DND-41 (cell line): ENCODE data around the gene PBX4.
"Not testable (repeated sequence)": the region's sequence is repeated elsewhere in the genome, so short reads cannot be mapped to it uniquely, and the experiment has no call there.

ENCODE experiments used
- ATAC-seq: fragments of 200-7000 bp; cut with Tn5 transposase; 3 replicates; pipeline ENCODE4 v1.9.1; 2021; ENCODE audit warnings: low read depth; ENCODE audit not compliant: insufficient read depth
- DNase-seq: peaks from one replicate; pipeline ENCODE4 v3.0.0-alpha.2; 2020
- H2AFZ ChIP-seq: 2 replicates; pipeline ENCODE4 v1.6.0; 2012; ENCODE audit warnings: low read depth, low read length
- H3K27ac ChIP-seq: 2 replicates; pipeline ENCODE4 v1.5.1; 2012; ENCODE audit warnings: low read length, inconsistent platforms
- H3K27me3 ChIP-seq: fragments of 200-600 bp; sonication (generic); 2 replicates; pipeline ENCODE4 v1.6.0; 2012; ENCODE audit warnings: low read length, mild to moderate bottlenecking, inconsistent platforms; ENCODE audit not compliant: insufficient read depth, poor library complexity
- H3K36me3 ChIP-seq: 2 replicates; pipeline ENCODE4 v1.5.1; 2012; ENCODE audit warnings: low read length, inconsistent platforms; ENCODE audit not compliant: insufficient read depth
- H3K4me1 ChIP-seq: 2 replicates; pipeline ENCODE4 v1.5.1; 2012; ENCODE audit warnings: mild to moderate bottlenecking, low read length; ENCODE audit not compliant: insufficient read depth
- H3K4me2 ChIP-seq: 2 replicates; pipeline ENCODE4 v1.6.0; 2012; ENCODE audit warnings: mild to moderate bottlenecking, moderate library complexity, low read length, inconsistent platforms; ENCODE audit not compliant: insufficient read depth
- H3K4me3 ChIP-seq, 2 experiments: fragments of 200-600 bp in 1 of 2; shearing (Covaris generic) in 1 of 2; 2 replicates each; pipeline ENCODE4 v1.5.1; 2012 to 2016; ENCODE audit warnings: inconsistent platforms in 2 of 2, low read length in 2 of 2, mild to moderate bottlenecking in 2 of 2, low read depth in 1 of 2, moderate library complexity in 1 of 2
- H3K79me2 ChIP-seq: 2 replicates; pipeline ENCODE4 v1.6.0; 2012; ENCODE audit warnings: low read length, inconsistent platforms; ENCODE audit not compliant: insufficient read depth
- H3K9ac ChIP-seq: 2 replicates; pipeline ENCODE4 v1.6.0; 2012; ENCODE audit warnings: low read depth, mild to moderate bottlenecking, inconsistent platforms, low read length, moderate library complexity
- H3K9me3 ChIP-seq: 2 replicates; pipeline ENCODE4 v1.5.1; 2012; ENCODE audit warnings: low read length, moderate library complexity, mild to moderate bottlenecking, inconsistent platforms; ENCODE audit not compliant: insufficient read depth, severe bottlenecking
- H4K20me1 ChIP-seq: 2 replicates; pipeline ENCODE4 v1.6.0; 2012; ENCODE audit warnings: low read length; ENCODE audit not compliant: insufficient read depth
- EZH2 ChIP-seq: IDR thresholded peaks from 3 replicates; pipeline ENCODE4 v1.6.1; 2012; ENCODE audit warnings: borderline replicate concordance, low read depth, mild to moderate bottlenecking, moderate library complexity, low read length, inconsistent platforms; ENCODE audit not compliant: severe bottlenecking
- TF ChIP-seq, protein P1 (sequence below): IDR thresholded peaks from 2 replicates; pipeline ENCODE4 v1.5.1; 2012; ENCODE audit warnings: borderline replicate concordance, low read length, moderate library complexity, mild to moderate bottlenecking; ENCODE audit not compliant: poor library complexity, severe bottlenecking; ENCODE audit errors: extremely low read depth

The PBX4 gene

DNA sequence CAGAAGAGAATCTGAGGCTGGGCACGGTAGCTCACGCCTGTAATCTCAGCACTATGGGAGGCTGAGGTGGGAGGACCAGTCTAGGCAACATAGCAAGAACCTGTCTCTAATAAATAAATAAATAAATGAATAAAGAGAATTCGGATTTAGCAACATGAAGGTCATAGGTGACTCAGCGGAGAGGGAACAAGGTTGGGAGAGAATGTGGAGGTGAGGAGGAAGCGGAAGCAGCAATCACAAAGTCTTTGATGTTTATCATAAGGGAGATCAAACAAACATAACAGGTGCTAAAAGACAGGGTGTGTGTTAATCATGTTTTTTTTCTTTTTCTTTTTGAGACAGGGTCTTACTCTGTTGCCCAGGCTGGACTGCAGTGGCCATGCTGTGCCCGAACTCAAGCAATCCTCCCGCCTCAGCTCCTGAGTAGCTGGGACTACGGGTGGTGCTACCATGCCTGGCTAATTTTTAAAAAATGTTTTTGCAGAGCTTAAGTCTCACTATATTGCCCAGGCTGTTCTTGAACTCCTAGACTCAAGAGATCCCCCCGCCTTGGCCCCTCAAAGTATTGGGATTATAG is 16.3 kb downstream of the PBX4 start:
- Histone ChIP-seq H3K36me3 (peaks cover 11% of the 10 kb centered on the region), H4K20me1 (no peaks in the 10 kb centered on the region), H3K27ac (no peak overlapping the region), H3K79me2 (no peaks in the 10 kb centered on the region), H2AFZ (no peak overlapping the region), H3K4me1 (peaks cover 13% of the 10 kb centered on the region), H3K4me3 (no peak overlapping the region), H3K9ac (no peak overlapping the region), H3K27me3 (no peaks in the 10 kb centered on the region), H3K4me2 (no peak overlapping the region), H3K9me3 (no peaks in the 10 kb centered on the region)
- no peak for ATAC-seq
- no peak for DNase-seq
- TF ChIP-seq EZH2: no peak
- TF ChIP-seq, protein P1, sequence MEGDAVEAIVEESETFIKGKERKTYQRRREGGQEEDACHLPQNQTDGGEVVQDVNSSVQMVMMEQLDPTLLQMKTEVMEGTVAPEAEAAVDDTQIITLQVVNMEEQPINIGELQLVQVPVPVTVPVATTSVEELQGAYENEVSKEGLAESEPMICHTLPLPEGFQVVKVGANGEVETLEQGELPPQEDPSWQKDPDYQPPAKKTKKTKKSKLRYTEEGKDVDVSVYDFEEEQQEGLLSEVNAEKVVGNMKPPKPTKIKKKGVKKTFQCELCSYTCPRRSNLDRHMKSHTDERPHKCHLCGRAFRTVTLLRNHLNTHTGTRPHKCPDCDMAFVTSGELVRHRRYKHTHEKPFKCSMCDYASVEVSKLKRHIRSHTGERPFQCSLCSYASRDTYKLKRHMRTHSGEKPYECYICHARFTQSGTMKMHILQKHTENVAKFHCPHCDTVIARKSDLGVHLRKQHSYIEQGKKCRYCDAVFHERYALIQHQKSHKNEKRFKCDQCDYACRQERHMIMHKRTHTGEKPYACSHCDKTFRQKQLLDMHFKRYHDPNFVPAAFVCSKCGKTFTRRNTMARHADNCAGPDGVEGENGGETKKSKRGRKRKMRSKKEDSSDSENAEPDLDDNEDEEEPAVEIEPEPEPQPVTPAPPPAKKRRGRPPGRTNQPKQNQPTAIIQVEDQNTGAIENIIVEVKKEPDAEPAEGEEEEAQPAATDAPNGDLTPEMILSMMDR: no peak

DNA sequence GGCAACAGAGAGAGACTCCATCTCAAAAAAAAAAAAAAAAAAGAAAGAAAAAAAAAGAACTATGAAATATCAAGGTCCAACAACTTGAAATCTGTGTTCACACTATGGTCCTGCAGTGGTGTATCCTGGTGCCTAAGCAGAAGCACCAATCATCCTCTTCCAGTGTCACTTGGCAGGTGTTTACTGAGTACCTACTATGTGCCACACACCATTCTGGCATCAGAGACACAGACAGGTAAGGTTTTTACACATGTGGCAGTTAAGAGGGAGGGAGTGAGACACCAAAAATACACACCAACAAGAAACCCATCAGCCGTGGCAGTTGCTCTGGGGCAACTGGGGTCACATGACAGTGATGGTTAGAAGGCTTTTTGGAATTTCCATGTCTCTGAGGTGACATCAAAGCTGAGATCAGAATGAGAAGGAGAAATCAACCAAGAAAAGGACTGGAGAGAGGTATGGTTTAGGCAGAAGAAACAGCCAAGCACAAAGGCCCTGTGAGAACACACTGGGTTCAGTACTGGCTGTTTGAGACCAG is 17.6 kb downstream of the PBX4 start:
- H3K79me2 ChIP-seq: no peaks in the 10 kb centered on the region
- DNase-seq: no peak
- no peak overlapping the region for H3K4me2 ChIP-seq
- H3K4me1 ChIP-seq: peaks cover 2% of the 10 kb centered on the region; the same call in 1 of the 2 replicates
- no peaks in the 10 kb centered on the region for H3K27me3 ChIP-seq
- H3K9me3 ChIP-seq: no peaks in the 10 kb centered on the region
- no peak overlapping the region for H2AFZ ChIP-seq
- TF ChIP-seq, protein P1: no peak
- no peak for TF ChIP-seq EZH2
- H4K20me1 ChIP-seq: no peaks in the 10 kb centered on the region
- no peak overlapping the region for H3K9ac ChIP-seq
- peaks cover 14% of the 10 kb centered on the region for H3K36me3 ChIP-seq
- no peak overlapping the region for H3K27ac ChIP-seq
- no peak overlapping the region for H3K4me3 ChIP-seq
- no peak for ATAC-seq

DNA sequence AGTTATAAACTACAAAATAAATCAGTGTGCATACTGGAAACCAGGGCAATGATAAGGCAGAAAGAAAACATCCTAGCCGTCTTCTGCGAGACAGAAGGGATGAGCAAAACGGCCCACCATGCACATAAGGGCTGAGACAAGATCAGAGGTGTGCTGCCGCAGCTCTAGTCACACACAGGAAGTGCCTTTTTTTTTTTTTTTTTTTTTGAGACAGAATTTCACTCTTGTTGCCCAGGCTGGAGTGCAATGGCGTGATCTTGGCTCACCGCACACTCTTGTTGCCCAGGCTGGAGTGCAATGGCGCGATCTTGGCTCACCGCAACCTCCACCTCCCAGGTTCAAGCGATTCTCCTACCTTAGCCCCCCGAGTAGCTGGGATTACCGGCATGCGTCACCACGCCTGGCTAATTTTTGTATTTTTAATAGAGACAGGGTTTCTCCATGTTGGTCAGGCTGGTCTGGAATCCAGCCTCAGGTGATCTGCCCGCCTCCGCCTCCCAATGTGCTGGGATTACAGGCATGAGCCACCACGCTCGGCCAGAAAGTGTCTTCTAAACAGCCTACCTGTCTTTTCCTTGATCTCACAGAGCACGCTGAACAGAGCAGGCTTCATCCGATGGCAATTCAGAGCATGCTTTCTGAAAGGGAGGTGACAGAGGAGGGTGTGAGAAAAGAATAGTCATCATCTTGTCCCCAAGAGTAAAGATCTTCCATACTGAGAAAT is 19.6 kb downstream of the PBX4 start:
- H3K9me3 ChIP-seq, H2AFZ ChIP-seq, H3K4me3 ChIP-seq, H4K20me1 ChIP-seq, H3K4me1 ChIP-seq, H3K4me2 ChIP-seq, H3K9ac ChIP-seq, H3K79me2 ChIP-seq, H3K27me3 ChIP-seq: not testable (repeated sequence)
- ATAC-seq (peak; percentile 66), DNase-seq (peak; percentile 46)
- peak overlapping the region; percentile 13; the same call in 1 of the 2 replicates for H3K27ac ChIP-seq
- H3K36me3 ChIP-seq: peaks cover 14% of the 10 kb centered on the region

DNA sequence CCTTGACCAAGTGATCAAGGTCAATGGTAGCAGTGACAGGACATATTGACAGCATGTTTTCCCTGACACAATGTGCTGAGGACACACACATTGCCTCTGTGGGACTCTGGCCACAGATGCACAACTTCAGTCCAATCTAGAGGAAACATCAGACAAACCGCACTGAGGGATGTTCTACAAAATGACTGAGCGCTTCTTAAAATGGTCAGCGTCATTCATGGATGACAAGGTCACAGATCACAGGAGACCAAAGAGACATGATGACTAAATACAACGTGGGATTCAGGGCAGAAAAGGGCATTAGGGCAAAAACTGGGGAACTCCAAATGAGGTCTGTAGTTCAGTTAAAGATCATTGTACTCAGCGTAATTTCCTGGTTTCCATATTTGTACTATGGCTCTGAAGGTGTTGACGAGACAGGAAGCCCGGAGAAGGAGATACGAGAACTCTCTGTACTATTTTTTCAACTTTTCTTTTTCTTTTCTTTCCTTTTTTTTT is 20.6 kb downstream of the PBX4 start:
- Histone ChIP-seq H2AFZ (no peak overlapping the region), H3K4me3 (no peak overlapping the region), H4K20me1 (no peaks in the 10 kb centered on the region), H3K36me3 (peaks cover 23% of the 10 kb centered on the region), H3K9ac (no peak overlapping the region), H3K27me3 (no peaks in the 10 kb centered on the region), H3K4me2 (no peak overlapping the region), H3K4me1 (no peaks in the 10 kb centered on the region), H3K9me3 (no peaks in the 10 kb centered on the region), H3K27ac (0 out of 2 replicates have a peak overlapping the region, but pooled peaks have one; percentile 20), H3K79me2 (no peaks in the 10 kb centered on the region)
- DNase-seq (no peak), ATAC-seq (no peak)
- no peak for TF ChIP-seq EZH2
- TF ChIP-seq, protein P1: no peak
